Stimulated activated naive CD8-positive, alpha-beta T cell treated with anti-CD3 and anti-CD28 coated beads, Interleukin-15, Interleukin-2, amounts not matched to agents 100 ng/mL and 50 ng/mL, for 24 hours (primary cell): ENCODE results near the gene RPL5.
A peak's percentile ranks its signal among the peaks of the same experiment; 100 is the strongest.

ENCODE experiments used
- H3K27ac Mint-ChIP-seq: one replicate; pipeline ENCODE4 v1.8.0; 2021; ENCODE audit warnings: mild to moderate bottlenecking, mixed read lengths
- H3K27me3 Mint-ChIP-seq: one replicate; pipeline ENCODE4 v1.8.0; 2021; ENCODE audit warnings: mixed read lengths
- H3K36me3 Mint-ChIP-seq: one replicate; pipeline ENCODE4 v1.8.0; 2021; ENCODE audit warnings: low read depth, mixed read lengths
- H3K4me1 Mint-ChIP-seq: one replicate; pipeline ENCODE4 v1.8.0; 2021; ENCODE audit warnings: low read depth, mixed read lengths
- H3K4me3 Mint-ChIP-seq: one replicate; pipeline ENCODE4 v1.8.0; 2021; ENCODE audit warnings: mild to moderate bottlenecking, mixed read lengths
- H3K9me3 Mint-ChIP-seq: one replicate; pipeline ENCODE4 v1.8.0; 2021; ENCODE audit warnings: mixed read lengths

RPL5 gene

DNA sequence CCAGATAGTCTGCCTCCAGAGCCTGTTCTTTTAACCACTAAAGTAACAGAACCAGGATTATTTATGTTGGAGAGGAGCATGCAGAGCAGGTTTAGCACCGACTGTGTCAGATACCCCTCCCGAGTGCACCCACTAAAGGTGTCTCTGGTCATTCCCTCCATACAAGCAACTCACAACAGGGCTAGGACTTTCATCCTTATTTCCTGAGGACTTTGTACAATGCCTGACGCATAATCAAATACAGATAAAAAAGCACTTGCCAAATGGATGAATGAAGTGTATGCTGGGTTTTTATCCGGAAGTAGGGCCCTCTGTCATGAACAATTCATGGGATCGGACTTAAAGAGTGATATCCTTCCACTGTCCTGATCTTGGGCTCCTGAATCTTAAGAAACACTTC, 26.0 kb downstream of the RPL5 start:
- Mint-ChIP-seq H3K9me3 (no peaks in the 10 kb centered on the region), H3K36me3 (peaks cover 14% of the 10 kb centered on the region), H3K27me3 (no peaks in the 10 kb centered on the region), H3K4me1 (peaks cover 21% of the 10 kb centered on the region), H3K27ac (no peak overlapping the region), H3K4me3 (no peak overlapping the region)

DNA sequence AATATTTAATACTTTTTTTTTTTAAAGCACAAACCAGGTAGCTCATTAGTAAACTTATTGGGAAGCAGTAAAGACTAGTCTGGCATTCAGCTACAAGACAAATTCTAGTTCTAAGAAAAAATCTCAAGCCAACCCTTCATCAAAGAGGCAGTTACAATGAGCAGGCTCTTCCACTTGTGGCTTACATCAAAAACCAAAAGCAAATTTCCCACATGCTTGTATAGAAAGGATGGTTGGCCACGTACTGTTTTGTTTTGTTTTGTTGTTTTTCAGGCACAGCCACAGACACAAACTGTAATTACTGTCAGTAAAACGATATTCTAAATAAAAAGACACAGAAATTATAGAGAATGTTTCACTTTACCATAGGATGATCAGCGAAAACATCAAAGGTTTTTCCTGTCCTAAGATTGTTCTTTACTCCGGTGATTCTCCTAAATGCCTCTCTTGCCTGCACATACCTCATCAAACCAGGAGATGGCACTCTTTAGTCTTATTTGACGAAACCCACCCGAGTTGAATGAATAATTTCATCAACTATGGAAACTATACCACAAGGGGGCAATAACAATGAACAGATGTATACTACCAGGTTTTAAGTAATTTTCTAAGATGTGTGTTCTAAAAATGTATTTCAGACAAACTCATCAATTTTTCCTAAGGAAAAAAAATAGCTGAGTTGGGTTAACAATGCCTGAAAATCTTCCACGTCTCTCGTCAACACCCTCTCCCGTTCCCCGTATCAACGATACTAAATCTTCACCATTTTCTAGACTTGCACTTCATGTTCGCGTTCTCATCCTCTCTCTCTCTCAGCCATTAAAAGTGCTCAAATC, 26.9 kb downstream of the RPL5 start:
- H3K27ac Mint-ChIP-seq = no peak overlapping the region
- H3K4me1 Mint-ChIP-seq = peaks cover 21% of the 10 kb centered on the region
- no peaks in the 10 kb centered on the region for H3K27me3 Mint-ChIP-seq
- peak overlapping the region; percentile 59 for H3K4me3 Mint-ChIP-seq
- H3K36me3 Mint-ChIP-seq = peaks cover 14% of the 10 kb centered on the region
- no peaks in the 10 kb centered on the region for H3K9me3 Mint-ChIP-seq

DNA sequence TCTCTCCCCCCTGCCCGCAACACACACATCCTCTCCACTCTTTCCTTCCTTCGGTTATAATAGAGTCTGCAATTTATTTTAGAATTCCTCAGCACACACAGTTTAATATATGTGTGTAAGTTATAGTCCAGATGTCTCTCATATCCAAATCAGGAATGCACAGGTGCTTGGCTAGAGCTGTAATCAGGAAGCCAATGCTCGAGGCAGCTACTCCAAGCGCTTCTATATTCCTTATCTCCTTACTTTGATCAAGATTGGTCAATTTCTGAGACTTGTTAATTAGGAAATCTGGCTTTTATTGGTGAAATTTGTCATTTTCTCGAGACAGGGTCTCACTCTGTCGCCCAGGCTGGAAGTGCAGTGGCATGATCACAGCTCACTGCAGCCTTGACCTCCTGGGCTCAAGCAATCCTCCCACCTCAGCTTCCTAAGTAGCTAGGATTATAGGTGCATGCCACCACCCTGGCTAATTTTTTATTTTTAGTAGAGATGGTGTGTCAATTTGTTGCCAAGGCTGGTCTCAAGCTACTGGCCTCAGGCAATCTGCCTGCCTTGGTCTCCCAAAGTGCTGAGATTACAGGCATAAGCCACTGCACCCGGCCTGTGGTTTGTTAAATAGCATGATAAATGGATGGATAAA, 27.7 kb downstream of the RPL5 start:
- no peak overlapping the region for H3K27ac Mint-ChIP-seq
- peak overlapping the region; percentile 59 for H3K4me3 Mint-ChIP-seq
- no peaks in the 10 kb centered on the region for H3K9me3 Mint-ChIP-seq

DNA sequence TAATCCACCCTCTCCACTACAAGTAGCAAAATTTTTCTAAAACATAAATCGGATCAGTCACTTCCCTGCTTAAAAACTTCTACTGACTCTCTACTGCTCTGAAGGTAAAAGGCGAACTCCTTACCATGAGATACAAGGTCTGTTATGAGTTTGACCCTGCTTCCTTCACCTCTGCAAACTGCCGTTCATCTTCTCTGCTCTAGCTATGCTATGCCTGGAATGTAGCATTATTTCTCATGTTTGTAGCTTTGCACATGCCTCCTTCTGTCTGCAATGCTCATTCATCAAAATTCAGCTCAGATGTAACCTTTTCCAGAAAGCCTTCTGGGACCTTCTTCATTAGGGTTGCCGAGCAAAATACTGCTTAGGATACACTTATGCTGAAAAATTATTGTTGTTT, 30.8 kb downstream of the RPL5 start:
- no peak overlapping the region for H3K4me3 Mint-ChIP-seq
- no peaks in the 10 kb centered on the region for H3K27me3 Mint-ChIP-seq
- no peaks in the 10 kb centered on the region for H3K9me3 Mint-ChIP-seq
- no peak overlapping the region for H3K27ac Mint-ChIP-seq
- peaks cover 15% of the 10 kb centered on the region for H3K4me1 Mint-ChIP-seq
- H3K36me3 Mint-ChIP-seq = no peaks in the 10 kb centered on the region

More for the DNA sequence above, 27.7 kb downstream of the RPL5 start:
- H3K4me1 Mint-ChIP-seq = peaks cover 19% of the 10 kb centered on the region
- no peaks in the 10 kb centered on the region for H3K27me3 Mint-ChIP-seq
- peaks cover 11% of the 10 kb centered on the region for H3K36me3 Mint-ChIP-seq

DNA sequence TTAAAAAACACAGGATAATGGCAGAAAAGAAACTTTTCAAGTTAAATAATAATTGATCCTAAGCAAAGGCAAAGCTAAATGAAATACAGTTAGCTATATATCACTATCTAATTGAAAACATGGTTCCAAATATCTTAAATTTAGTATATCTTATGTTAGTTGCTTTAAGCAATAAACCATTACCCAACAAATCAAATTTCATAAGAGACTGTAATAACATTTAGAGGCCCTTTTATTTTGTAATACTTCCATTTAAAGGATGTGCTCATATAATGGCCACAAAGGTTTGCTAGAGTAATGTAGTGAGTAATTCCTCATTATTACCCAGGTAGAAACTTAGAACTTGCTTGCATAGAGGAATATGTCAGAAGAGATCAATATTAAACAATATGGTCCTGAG, 32.3 kb downstream of the RPL5 start:
- Mint-ChIP-seq H3K27ac (no peak overlapping the region), H3K4me3 (no peak overlapping the region), H3K9me3 (no peaks in the 10 kb centered on the region)

DNA sequence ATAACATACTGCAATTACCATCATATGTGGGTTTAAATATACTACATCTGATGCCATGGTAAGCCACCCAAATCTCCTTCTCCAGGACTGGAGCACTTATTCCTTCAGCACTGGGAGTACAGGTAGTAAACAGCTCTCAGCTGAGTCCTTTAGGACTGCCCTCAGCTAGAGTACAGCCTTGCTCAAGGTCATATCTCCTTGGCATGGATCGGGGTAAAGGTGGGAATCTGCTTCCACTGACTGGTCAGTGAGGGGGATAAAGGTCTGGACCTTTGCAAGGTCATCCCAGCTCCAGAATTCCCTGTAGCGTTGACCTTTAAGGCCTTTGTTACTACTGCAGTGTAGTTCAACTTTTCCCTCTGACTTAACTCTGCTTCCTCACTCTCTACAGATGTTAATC, 38.8 kb downstream of the RPL5 start:
- Mint-ChIP-seq H3K27ac (no peak overlapping the region), H3K36me3 (peaks cover 27% of the 10 kb centered on the region), H3K27me3 (no peaks in the 10 kb centered on the region), H3K4me3 (no peak overlapping the region), H3K9me3 (peaks cover 4% of the 10 kb centered on the region), H3K4me1 (peaks cover 6% of the 10 kb centered on the region)

More for the DNA sequence above, 32.3 kb downstream of the RPL5 start:
- Mint-ChIP-seq H3K36me3 (no peaks in the 10 kb centered on the region), H3K4me1 (peaks cover 8% of the 10 kb centered on the region), H3K27me3 (no peaks in the 10 kb centered on the region)

DNA sequence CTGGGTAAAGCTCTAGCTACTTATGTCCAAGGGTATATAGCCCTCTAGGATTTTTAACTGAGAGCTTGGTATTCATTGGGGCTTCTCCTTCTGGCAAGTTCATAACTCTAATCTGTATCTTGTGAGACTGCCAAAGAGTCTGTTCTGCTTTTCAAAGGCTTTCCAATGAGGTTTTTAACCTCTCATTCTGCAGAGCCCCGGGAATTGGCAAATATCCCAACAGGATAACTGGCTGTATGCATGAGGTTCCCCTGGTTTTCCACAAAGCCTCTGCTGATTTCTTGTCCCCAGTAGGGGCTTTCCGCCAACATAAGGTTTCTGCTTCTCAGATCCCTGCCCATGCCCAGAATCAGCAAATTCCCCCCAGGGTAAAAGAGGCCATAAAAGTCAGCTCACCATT, 40.9 kb downstream of the RPL5 start:
- Mint-ChIP-seq H3K9me3 (peaks cover 4% of the 10 kb centered on the region), H3K36me3 (peaks cover 31% of the 10 kb centered on the region), H3K27me3 (no peaks in the 10 kb centered on the region), H3K4me1 (peaks cover 15% of the 10 kb centered on the region), H3K27ac (no peak overlapping the region), H3K4me3 (no peak overlapping the region)

DNA sequence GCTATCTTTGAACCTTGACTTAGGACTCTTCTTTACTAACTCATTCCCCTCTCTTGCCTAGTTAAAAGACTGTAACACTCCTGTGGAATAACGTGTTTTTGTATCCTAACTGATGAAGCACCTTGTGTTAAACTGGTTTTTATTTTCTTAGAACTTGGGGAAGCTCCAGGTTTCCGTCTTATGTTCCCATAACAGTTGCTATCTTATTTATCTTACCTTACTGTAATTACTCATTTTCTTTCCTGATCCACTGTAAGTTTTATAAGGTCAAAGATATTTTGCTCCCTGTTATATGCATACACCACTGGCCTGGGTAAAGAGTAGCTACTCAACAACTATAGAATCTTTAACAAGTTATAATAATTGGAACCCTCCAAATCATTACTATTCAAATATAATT, 43.1 kb downstream of the RPL5 start:
- H3K4me1 Mint-ChIP-seq = peaks cover 26% of the 10 kb centered on the region
- no peaks in the 10 kb centered on the region for H3K27me3 Mint-ChIP-seq
- peaks cover 4% of the 10 kb centered on the region for H3K9me3 Mint-ChIP-seq
- no peak overlapping the region for H3K4me3 Mint-ChIP-seq
- H3K36me3 Mint-ChIP-seq = peaks cover 31% of the 10 kb centered on the region
- H3K27ac Mint-ChIP-seq = no peak overlapping the region

DNA sequence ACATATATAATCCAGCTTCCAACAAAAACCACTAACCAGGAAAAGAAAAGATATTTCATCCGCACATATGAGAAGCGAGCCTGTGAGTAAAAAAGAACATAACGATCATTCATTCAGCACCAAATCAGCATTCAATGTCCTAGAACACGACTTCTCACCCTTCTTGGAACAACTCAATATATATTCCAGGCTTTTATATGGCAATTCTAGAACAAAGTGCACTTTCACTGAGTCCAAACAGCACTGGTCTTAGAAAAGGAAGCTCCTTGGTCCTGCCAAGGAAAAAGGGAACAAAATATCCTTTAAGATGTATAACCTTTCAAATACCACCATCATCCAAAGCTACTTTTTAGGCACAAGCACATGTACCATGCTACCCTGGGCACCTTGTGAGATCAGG, 44.5 kb downstream of the RPL5 start:
- peaks cover 31% of the 10 kb centered on the region for H3K36me3 Mint-ChIP-seq
- H3K9me3 Mint-ChIP-seq = peaks cover 4% of the 10 kb centered on the region
- H3K4me1 Mint-ChIP-seq = peaks cover 20% of the 10 kb centered on the region
- no peak overlapping the region for H3K4me3 Mint-ChIP-seq
- no peaks in the 10 kb centered on the region for H3K27me3 Mint-ChIP-seq
- H3K27ac Mint-ChIP-seq = peak overlapping the region; percentile 40

DNA sequence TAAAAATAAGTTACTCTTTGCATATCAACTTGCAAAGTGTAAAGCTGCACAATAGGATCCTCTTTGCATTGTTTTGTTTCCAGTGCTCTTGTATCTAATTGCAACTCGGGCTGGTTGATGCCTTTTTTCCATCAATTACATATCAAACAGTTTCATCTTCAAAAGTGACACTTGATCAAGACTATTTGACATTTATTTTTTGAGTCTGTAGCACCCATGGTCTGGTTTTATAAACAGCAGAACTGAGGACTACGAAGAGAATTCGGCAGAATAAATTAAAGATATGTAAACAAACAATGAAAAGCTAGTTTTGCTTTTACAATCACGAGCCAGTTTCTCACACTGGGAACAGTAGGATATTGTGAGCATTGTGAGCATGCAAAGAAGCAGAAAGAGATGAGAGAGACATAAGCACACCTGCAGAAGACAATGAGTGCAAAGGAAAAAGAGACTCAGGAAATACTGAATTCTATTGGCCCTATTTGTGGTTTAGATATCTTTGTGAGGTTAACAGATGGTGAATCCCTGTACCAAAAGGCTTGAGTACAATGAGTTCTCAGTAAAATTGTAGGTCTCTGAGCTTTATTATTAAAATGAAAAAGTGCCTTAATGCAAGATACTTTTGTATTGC, 45.4 kb downstream of the RPL5 start:
- peak overlapping the region; percentile 69 for H3K27ac Mint-ChIP-seq
- H3K36me3 Mint-ChIP-seq = peaks cover 26% of the 10 kb centered on the region
- H3K9me3 Mint-ChIP-seq = peaks cover 4% of the 10 kb centered on the region
- H3K4me1 Mint-ChIP-seq = peaks cover 21% of the 10 kb centered on the region
- no peaks in the 10 kb centered on the region for H3K27me3 Mint-ChIP-seq
- H3K4me3 Mint-ChIP-seq = peak overlapping the region; percentile 60

DNA sequence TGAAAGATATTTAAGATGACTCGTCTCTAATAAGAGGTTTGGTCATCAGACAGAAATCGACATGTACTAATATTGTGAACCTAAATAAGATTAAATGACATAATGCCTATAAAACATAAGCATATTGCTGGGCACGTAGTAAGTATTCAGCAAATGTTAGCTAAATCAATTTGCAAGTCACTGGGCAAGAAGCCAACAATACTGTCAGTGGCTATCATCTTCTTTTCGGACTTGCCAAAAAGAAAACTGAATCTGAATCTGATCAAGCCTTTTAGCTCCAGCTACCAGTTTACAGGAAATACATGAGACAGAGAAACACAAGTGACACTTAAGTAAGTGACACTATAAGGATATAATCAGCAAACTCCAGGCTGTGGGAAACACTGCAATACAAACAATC, 46.0 kb downstream of the RPL5 start:
- H3K27ac Mint-ChIP-seq = peak overlapping the region; percentile 69
- no peaks in the 10 kb centered on the region for H3K9me3 Mint-ChIP-seq
- H3K4me3 Mint-ChIP-seq = peak overlapping the region; percentile 60
- H3K4me1 Mint-ChIP-seq = peaks cover 27% of the 10 kb centered on the region
- H3K36me3 Mint-ChIP-seq = peaks cover 20% of the 10 kb centered on the region
- no peaks in the 10 kb centered on the region for H3K27me3 Mint-ChIP-seq

DNA sequence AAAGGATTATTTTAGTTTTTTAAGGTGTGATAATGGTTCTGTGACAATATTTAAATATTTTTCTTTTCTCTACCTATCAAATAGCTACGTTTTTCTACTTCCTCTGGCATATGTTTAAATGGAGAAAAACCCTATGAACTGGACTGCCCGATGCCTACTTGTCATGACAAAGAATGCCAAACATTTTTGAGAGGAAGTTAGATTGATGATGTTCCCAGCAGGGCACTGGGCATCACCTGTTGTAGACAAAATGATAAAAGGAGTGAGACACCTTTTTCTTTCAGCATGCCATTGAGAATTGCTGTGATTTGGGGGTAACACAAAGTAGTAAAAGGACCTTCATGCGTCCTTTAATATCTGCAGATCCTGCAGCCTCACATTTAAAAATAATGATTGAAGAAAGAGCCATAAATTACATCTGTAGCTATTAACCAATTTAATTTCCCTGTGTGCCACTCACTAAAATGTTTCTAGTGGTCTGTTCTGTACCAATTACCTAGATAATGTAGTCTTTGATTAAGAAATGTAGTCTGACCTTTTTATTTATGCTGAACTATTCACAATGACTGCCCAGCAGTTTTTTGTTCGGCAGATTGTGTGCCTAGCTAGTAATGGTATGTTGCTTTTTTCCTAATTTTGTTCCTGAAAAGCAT, 47.6 kb downstream of the RPL5 start:
- peaks cover 13% of the 10 kb centered on the region for H3K36me3 Mint-ChIP-seq
- no peak overlapping the region for H3K27ac Mint-ChIP-seq
- no peaks in the 10 kb centered on the region for H3K27me3 Mint-ChIP-seq
- H3K4me3 Mint-ChIP-seq = no peak overlapping the region
- H3K9me3 Mint-ChIP-seq = no peaks in the 10 kb centered on the region
- H3K4me1 Mint-ChIP-seq = peaks cover 39% of the 10 kb centered on the region

DNA sequence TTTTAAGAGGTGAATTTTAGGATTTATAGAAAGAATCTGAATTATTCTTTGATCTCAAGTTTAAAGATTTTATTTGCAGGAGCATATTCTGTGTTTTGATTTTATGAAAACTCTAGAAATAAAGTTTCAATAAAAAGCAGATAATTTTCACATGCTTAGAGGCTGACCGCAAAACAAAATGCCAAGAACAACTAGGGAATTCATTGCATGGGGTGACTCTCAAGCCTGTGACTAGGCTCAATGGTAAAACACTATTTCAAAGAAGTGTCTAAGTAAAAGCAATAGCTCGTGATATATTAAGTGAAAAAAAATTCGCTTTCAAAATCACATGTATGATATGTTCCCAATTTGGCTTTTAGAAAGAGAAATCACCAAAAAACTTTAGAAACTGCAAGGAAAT, 49.6 kb downstream of the RPL5 start:
- Mint-ChIP-seq H3K4me1 (peaks cover 39% of the 10 kb centered on the region), H3K9me3 (no peaks in the 10 kb centered on the region), H3K27ac (no peak overlapping the region)

DNA sequence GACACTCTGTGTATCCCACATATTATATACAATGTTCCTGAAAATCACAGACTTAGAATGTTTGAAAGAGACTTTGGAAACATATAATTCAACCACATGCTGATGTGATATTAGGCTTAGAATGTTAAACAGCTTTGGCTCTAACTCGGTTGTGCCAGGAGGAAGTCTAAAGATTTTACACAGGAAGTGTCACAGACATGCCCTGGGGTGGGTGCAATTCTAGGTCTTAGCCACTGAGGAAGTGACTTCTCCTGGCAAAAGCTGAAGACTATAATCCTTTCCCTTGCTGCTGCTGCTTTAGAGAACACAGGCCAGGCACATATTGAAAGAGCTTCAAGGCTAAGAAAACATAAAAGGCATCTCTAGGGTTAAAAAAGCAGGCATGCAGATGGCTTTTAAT, 51.0 kb downstream of the RPL5 start:
- Mint-ChIP-seq H3K4me1 (peaks cover 29% of the 10 kb centered on the region), H3K36me3 (no peaks in the 10 kb centered on the region), H3K4me3 (peak overlapping the region; percentile 35), H3K27me3 (no peaks in the 10 kb centered on the region), H3K27ac (peak overlapping the region; percentile 50), H3K9me3 (no peaks in the 10 kb centered on the region)

More for the DNA sequence above, 49.6 kb downstream of the RPL5 start:
- H3K4me3 Mint-ChIP-seq = no peak overlapping the region
- no peaks in the 10 kb centered on the region for H3K27me3 Mint-ChIP-seq
- peaks cover 1% of the 10 kb centered on the region for H3K36me3 Mint-ChIP-seq

DNA sequence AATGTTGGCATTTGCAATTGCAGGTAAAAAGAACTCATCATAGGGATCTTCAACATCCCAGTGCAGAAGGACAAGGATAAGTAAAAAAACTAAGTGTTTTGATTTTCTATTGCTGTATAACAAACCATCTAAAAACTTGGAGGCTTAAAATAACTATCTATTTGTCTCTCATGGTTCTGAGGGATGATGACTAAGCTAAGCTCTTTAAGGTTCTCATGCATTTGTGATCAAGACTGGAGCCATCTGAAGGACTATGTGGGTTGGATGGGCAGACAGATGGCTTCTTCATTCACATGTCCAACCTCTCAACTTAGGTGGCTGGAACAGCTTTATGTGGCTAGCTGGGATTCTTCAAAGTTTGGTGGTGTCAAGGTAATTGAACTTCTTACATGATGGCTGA, 51.5 kb downstream of the RPL5 start:
- no peaks in the 10 kb centered on the region for H3K9me3 Mint-ChIP-seq
- no peaks in the 10 kb centered on the region for H3K36me3 Mint-ChIP-seq
- H3K27me3 Mint-ChIP-seq = no peaks in the 10 kb centered on the region
- H3K4me3 Mint-ChIP-seq = no peak overlapping the region
- H3K27ac Mint-ChIP-seq = peak overlapping the region; percentile 50
- peaks cover 24% of the 10 kb centered on the region for H3K4me1 Mint-ChIP-seq
